ENCODE data around the gene TEC. TPM values are rescaled to one million over a fixed set of nuclear protein-coding genes. Genes with fewer than 3 reads are reported as not detected.

Gene TEC
- total and polyA plus RNA-seq, 9 of the 15 experiments (the other 6 are each of a cell fraction or from before 2014, with no cell fraction given), result 5.3 to 14.7 (median 8.8) TPM

- no peak for TF ChIP-seq SAFB (IDR thresholded peaks at IDR 0.05; ENCODE audit: borderline replicate concordance, low read depth, low read length)
- no peak for TF ChIP-seq BHLHE40 (IDR thresholded peaks at IDR 0.05; ENCODE audit: low read length)
- TF ChIP-seq ZNF830 (CRISPR knock-in tag; IDR thresholded peaks at IDR 0.05), result no peak
- peak; percentile 39; the same call in 1 of the 2 replicates for TF ChIP-seq HDAC2 (IDR thresholded peaks at IDR 0.05)
- TF ChIP-seq RBM25 (IDR thresholded peaks at IDR 0.05; ENCODE audit: low read depth, low read length, severe bottlenecking), result no peak
- TF ChIP-seq FOXK1 (CRISPR knock-in tag; IDR thresholded peaks at IDR 0.05; ENCODE audit: borderline replicate concordance), result no peak
- no peak for TF ChIP-seq PBX2 (CRISPR knock-in tag; IDR thresholded peaks at IDR 0.05; ENCODE audit: low read depth)
- TF ChIP-seq PBX2 (tag; conservative IDR thresholded peaks at IDR 0.05; ENCODE audit: low read depth), result no peak
- TF ChIP-seq HDAC1 (IDR thresholded peaks at IDR 0.05), result peak; percentile 34 to 68; a peak in 3 of 4 replicates
- TF ChIP-seq ZNF79 (CRISPR knock-in tag; IDR thresholded peaks at IDR 0.05; ENCODE audit: low read depth), result no peak
- TF ChIP-seq NR2C1 (IDR thresholded peaks at IDR 0.05), result no peak
- TF ChIP-seq NR2C1 (tag; IDR thresholded peaks at IDR 0.05), result 0 out of 2 replicates have a peak, but pooled peaks have one; percentile 16
- no peak for TF ChIP-seq HIVEP1 (CRISPR knock-in tag; IDR thresholded peaks at IDR 0.05)
- TF ChIP-seq RUNX1 (IDR thresholded peaks at IDR 0.05; ENCODE audit: low read depth), result no peak
- TF ChIP-seq CEBPG (CRISPR knock-in tag; IDR thresholded peaks at IDR 0.05), result no peak
- no peak for TF ChIP-seq CEBPG (tag; conservative IDR thresholded peaks at IDR 0.05 in 1 of 2, IDR thresholded peaks at IDR 0.05 in 1 of 2)
- TF ChIP-seq SMAD1 (IDR thresholded peaks at IDR 0.05; ENCODE audit: low read depth, low read length, partially characterized antibody), result no peak
- no peak for TF ChIP-seq SMAD3 (CRISPR knock-in tag; conservative IDR thresholded peaks at IDR 0.05)
- TF ChIP-seq MTA2 (IDR thresholded peaks at IDR 0.05; ENCODE audit: low read depth), result no peak
- TF ChIP-seq GTF2B (IDR thresholded peaks at IDR 0.05; ENCODE audit: extremely low read depth, insufficient read length), result no peak
- peak; percentile 15; the same call in 1 of the 2 replicates for TF ChIP-seq EGR1 (conservative IDR thresholded peaks at IDR 0.05)
- TF ChIP-seq GTF2F1 (IDR thresholded peaks at IDR 0.05; ENCODE audit: low read depth, low read length), result no peak
- TF ChIP-seq HNRNPLL (IDR thresholded peaks at IDR 0.05; ENCODE audit: low read depth, low read length, poor library complexity, severe bottlenecking), result no peak
- TF ChIP-seq E2F5 (CRISPR knock-in tag; IDR thresholded peaks at IDR 0.05), result no peak
- TF ChIP-seq UBTF (IDR thresholded peaks at IDR 0.05; ENCODE audit: borderline replicate concordance in 1 of 2, low read depth in 2 of 2, low read length in 2 of 2), result no peak
These were observed 57.5 kb downstream of the TEC start (continued) for GRCh38 chr4:48212165-48212564.

All from K562 (cell line).